HS-5 (cell line): ENCODE results near the gene CDYL2.
"Not testable (repeated sequence)": the region's sequence is repeated elsewhere in the genome, so short reads cannot be mapped to it uniquely, and the experiment has no call there.

Experiments
- DNase-seq: peaks from one replicate; pipeline ENCODE4 v3.0.0-alpha.2; 2012; ENCODE audit warnings: low read depth

The CDYL2 gene

DNA sequence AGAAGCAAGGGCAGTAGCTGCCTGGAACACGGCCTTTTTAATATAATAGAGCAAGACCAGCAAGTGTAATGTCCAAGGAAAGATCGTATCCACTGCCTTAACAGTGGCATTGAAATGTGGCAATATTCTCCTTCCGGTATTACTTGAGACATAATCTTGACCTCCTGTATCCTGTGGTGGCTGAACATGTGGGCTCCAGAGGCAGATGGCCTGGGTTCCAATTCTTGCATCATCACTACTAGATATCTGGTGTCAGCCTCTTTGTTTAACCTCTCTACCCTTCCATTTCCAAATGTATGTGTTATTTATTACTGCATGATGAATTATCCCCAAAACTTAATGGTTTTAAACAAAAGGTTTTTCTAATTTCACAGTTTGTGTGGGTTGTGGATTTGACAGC is 3.5 kb upstream of the CDYL2 start:
- DNase-seq: no peak

DNA sequence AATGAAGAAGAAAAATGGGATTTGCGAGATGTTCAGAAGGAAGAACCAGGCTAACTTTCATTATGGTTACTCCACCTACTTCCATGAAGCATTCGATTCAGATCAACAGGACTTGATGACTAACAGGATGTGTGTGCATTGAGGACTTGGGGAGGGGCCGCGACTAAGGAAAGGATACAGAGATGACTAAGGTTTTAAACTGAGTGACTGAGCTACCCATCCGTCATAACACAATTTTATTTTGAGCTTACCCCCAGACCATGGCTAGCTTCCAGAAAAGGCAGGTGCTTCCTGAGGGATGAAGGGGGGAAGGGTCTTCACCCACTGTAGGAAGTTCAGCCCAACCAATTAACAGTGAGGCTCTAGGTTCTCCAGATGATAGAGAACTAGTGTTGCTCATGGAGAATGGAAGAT is 2.5 kb upstream of the CDYL2 start:
- DNase-seq: peak; percentile 33

DNA sequence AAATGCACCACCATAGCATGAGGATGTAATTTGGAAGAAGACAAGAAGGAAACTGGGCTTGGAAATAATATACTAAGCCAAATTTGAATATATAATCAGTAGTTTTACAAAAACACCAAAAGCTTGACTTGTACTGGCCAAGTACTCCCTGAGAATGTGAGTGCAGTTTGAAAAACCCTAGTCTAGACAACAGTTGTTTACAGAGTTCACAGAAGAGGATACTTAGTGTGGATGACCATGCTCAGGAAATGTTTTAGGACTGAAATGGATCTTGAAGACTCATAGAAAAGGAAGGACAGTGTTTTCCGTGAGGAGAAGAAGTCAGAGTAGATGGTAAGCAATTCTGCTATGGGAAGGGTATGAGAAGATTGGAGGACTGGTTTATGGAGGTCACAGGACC is 1.9 kb upstream of the CDYL2 start:
- DNase-seq: no peak

DNA sequence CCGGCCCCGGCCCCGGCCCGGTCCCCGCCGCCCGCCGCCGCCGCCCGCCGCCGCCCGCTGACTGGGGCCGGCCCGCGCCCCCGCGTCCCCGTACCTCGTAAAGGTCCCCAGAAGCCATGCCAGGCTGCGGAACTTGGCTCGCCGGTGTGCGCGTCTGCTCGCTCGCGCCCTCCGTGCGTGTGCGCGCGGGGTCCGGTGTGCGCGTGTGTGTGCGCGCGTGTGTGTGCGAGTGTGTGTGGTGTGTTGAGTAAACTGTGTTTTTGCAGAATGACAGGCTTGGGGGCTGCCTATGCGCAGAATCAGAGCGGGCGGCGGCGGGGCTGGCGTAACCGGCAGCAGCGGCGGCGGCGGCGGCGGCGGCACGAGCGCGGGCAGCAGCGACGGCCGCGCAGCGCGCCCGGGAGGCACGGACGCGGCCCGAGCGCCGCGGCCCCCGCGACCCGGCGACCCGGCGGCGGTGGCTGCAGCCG is 307 bp downstream of the CDYL2 start:
- DNase-seq: no peak

DNA sequence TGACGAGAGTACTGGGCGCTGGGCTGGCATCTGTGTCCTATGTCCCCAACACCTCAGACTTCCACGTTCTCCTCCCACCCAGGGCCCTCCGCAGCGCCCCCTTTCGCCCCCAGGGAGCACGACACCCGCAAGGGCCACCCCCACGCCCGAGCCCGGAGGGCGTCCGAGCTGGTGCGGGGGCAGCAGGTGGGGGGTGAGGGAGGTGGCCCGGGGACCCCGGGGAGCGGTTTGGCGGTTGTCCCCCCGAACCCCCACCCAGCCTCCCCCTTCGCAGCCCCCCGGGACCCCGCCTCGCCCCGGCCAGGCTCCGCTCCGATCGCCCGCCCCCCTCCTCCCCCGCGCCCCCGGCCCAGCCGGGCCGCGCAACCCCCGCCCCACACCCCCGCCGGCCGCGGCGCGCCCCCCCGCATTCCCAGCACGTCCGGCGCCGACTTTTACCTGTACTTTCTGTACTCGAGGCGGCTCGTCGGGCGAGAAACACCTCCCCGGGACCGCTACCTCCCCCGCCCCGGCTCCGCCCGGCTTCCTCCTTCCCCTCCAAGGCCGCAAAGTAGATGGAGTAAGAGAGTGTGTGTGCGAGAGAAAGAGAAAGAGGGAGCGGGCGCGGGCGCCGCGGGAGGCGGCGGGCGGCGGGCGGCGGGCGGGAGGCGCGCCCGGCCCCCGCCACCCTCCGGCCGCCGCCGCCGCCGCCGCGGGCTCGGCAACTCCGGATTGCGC is 901 bp downstream of the CDYL2 start:
- no peak for DNase-seq

DNA sequence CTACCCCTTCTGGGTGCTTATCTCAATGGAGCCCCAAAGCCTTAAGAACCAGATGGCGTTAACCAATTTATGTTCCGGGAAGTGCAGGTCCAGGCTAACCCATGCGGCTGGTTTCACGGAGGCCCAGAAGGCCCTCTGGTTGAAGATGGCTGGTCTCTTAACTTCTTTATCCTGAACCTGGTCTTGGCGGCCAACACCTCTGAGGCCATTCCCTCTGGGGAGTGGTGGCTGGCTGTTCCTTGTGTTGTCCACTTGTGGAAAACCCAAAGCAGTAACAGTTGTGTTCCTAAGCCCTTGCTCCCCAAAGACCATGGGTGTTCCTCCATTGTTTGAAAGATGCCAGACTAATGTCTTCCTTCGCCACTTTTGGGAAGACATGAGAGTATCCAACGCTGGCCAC is 1.5 kb downstream of the CDYL2 start:
- no peak for DNase-seq

DNA sequence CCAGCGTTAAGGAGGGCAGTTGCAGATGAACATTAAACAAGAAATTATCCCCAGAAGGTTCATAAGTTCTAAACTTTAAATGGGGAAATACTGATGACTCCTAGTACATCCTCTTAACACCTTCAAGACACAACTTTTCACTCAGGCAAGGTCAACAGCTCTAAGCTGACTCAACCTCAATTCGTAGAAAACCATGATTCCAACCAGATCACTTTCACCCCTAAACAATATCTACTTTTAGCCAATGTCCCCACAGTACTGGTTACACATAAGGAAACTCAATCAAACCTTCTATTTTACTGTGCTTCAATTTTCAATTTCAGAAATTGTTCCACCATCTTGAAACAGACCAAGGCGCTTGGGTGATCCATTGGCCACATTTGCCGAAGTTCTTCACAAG is 2.3 kb downstream of the CDYL2 start:
- no peak for DNase-seq

DNA sequence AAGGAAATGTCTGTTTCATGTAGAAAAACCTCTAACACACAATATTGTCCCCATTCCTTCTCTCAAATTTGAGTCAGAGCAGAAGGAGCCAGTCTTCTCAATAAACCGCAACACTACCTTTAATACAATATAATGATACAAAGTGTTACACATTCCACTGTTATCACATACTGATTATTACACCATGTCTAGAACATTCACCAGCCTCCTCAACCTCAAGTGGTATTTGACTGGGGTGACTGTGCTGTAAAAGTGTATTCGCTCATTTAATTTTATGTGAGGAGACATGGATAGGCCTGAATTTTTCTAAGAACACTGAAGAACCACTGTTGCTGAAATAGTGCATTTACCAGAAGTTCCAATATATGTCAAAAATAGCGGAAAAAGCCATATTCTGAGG is 10.3 kb downstream of the CDYL2 start:
- no peak for DNase-seq

DNA sequence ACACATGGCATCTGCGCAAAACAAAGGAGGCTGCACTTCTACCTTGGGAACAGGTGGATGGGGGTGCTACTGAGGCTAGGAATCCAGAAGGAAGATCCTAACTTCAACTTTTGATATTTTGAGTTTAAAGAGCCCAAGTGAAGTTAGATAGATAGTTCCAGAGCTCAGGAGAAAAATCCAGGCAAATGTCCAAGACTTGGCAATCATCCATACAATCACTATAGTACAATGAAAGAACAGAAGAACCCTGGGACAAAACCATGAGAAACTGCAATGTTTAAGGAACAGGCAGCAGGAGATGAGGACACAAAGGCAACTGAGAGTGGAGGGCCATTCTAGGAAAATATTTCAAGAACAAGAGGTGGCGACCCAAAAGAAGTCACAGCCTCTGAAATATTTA is 12.4 kb downstream of the CDYL2 start:
- no peak for DNase-seq

DNA sequence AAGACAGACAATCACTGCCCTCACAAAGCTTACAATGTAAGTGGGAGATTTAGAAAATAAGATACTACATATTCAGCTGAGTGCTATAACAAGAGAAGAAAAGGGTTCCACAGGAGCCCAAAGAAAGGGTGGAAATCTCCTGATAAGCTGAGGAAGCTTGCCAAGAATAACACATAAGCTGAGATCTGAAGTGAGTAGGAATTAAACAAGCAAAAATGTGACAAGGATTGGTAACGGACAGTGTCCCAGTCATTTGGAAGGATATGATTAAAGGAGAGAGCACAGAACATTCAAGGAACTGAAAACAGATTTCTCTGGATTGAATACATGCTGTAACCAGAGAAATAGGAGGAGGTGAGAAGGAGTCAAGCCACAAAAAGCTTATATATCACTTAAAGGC is 13.0 kb downstream of the CDYL2 start:
- DNase-seq: no peak

DNA sequence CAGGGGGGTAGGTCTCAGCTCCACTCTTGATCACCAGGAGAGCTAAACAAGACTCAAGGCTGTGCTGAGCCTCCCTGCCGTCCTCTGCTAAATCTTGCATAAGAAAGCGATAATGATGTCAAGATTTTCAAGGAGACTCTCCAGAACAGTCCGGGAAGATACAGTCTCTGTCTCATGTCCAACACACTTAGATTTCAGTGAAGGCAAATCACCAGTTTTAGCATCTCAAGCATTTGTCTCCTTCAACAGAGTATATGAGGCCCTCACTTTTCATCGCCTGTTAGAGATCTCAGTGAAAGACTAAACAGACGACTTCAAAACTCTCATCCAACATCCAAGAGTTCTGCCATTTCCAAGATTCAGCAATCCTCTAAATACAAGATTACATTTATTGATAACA is 13.6 kb downstream of the CDYL2 start:
- no peak for DNase-seq

DNA sequence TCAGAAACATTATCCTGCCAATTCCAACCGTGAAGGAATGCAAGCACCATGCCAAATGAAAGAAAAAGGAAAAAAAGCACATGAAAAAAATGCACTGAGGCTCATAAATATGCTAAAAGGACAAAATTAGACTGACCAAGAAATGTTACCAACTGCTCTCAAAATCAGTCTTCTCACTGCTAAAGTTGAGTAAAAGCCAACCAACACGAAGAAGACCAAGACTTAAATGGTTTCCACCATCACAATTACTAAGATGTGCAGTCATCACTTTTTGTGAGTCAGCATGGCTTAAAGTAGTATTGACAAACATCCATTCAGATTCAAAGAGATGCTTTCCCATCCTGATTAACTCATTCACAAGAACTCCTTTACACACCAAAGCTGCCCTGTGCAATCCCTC is 16.4 kb downstream of the CDYL2 start:
- DNase-seq: no peak

DNA sequence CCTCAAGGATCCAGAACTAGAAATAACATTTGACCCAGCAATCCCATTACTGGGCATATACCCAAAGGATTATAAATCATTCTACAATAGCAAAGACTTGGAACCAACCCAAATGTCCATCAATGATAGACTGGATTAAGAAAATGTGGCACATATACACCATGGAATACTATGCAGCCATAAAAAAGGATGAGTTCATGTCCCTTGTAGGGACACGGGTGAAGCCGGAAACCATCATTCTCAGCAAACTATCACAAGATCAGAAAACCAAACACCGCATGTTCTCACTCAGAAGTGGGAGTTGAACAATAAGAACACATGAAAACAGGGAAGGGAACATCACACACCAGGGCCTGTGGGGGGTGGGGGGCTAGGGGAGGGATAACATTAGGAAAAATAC is 17.8 kb downstream of the CDYL2 start:
- not testable (repeated sequence) for DNase-seq

DNA sequence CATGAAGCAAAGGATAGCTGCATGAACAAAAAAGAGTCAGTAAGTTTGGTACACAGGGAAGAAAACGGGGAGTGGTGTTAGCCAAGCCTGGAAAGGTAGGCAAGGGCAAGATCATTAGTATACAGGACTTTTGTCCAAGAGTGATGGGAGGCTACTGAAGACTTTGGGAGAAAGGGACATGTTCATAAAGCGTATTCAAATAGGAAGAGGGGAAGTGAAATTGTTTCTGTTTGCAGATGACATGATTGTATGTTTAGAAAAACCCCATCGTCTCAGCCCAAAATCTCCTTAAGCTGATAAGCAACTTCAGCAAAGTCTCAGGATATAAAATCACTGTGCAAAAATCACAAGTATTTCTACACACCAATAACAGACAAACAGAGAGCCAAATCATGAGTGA is 19.4 kb downstream of the CDYL2 start:
- no peak for DNase-seq

DNA sequence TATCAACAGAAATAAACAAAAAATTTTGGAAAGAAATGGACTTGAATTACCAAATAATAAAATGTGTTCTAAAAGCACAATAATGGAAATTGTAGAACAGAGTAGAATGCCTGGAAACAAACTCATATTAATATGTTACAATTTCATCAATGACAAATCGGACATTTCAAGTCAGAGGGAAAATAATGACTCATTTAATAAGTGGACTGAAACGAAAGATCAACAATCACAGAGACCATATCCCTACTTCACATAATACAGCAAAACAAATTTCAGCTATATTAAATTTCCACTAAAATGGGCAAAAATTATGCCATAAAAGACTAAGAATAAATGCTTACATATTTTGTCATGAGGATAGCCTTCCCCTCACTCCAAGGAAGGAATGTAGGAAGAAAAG is 25.7 kb downstream of the CDYL2 start:
- DNase-seq: no peak

DNA sequence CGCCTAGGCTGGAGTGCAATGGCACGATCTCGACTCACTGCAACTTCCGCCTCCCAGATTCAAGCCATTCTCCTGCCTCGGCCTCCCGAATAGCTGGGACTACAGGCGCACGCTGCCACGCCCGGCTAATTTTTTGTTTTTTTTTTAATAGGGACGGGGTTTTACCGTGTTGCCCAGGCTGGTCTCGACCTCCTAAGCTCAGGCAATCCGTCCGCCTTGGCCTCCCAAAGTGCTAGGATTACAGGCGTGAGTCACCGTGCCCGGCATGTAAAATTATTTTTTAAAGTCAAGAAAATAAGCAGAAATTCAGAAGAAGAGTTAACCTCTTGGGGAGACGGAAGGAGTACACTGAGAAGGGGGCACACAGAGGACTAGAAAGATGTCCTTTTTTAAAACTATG is 27.5 kb downstream of the CDYL2 start:
- DNase-seq: no peak

DNA sequence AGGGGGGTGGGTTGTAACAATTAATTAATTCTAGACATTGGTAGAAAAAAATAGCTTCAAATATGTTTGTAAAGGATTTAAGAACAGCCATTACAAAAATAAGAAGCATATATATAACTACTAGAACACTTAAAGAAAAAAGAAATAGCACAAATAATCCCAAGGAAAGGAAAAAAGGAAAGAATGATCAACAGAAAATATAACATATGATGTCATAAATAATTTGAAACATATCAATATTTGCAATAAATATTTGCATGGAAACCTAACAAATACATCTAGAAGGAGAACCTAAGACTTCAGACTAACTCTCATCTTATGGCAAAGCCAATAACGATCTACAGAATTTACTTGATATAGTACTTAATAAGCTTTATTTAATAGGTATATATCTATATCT is 28.9 kb downstream of the CDYL2 start:
- no peak for DNase-seq

DNA sequence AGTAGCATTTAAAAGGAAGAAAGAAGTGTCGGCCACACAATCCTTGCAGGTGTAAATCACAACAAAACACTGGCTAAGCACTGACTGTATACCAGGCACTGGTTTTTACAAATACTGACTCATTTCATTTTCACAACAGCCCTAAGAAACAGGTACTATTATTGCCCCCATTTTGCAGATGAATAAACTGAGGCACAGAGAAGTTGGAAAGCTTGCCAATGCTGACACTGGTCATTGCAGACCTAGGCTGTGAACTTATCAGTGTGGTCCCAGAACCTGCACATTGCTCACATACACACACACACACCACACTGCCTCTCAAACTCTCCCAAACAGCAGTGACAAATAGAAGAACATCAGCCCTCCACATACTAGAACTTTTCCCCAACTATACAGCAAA is 37.6 kb downstream of the CDYL2 start:
- no peak for DNase-seq

DNA sequence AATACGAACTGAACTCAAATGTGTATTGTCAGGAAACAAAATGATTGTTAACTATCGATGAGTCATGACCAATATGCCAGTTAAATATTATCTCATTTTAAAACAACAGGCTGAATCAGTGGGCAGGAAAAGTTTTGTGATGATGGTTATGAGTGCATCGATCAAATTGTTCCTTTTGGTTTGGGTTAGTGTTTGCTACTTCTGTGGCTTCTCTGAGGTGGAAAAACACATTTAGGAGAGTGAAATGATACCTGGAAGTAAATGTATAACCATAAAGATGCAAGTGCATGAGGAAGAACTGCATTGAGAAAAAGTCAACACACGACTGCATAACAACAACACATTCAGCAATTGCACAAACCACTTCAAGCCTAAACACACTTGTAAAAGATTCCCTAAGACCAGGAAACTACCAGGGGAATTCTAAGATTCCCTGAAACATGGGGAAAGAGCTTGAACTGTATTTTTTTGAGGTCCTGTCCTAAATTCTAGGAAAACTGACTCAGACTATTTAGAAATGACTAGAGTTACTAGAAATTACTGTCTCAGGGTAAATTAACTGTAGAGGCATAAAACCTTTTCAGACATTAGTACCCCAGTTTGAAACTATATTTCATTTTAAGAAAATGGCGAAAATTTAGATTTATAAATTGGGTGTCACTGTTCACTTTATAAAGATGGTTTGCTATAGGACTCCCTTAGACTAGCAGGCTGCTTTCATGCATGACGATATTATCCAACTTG is 44.8 kb downstream of the CDYL2 start:
- DNase-seq: no peak

DNA sequence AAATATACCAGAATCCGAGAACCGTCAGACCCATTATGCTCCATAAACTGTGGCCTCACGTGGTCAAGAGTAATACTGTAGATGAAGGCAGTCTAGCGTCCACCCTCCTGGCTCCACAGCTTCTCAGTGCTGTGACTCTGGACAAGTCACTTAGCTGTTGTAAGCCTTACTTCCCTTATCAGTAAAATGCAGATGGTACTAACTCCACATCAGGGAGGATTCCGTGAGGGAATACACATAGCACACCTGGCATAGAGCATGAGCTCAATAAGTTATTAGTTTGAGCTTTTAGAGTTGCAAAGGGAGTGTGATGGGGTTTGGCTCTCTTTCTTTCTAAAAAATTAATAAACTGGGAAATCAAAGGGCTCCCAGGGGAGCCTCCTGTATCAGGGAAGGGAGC is 49.9 kb downstream of the CDYL2 start:
- no peak for DNase-seq

DNA sequence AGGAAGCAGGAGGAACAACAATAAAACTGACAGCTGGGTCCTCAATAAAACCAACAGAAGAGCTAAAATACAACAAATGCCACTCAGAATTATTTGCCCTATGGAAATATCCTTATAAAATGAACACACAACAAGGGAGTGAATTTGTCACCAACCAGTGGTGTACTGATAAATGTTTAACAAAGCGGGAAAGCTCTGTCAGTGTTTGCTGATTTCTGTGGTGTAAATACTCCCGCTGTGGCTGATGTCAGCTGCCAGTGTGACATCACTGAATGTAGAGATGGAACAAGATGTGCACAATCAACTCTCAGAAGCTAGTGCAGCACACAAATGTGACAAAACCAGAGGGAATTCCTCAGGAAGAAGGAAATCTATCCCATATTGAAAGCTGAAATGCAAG is 51.9 kb downstream of the CDYL2 start:
- no peak for DNase-seq

DNA sequence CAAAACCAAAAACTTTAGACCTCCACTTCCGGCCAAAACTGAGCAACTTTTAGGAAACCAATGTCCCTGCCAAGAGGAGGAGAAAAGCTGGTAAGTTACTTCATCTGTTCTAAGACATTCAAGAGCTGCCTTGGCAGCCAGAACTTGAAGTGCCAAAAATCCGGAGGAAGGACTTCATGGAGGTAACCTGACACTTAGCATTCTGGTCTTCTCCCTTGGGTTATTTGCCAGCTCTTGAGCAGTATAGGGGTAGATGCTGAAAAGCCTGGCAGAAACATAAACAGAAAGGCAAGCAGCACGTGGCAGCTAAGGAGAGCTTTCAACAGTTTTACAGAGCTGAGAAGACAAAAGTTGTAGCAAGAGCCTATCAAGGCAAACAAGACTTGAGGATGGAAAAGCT is 53.2 kb downstream of the CDYL2 start:
- DNase-seq: no peak

DNA sequence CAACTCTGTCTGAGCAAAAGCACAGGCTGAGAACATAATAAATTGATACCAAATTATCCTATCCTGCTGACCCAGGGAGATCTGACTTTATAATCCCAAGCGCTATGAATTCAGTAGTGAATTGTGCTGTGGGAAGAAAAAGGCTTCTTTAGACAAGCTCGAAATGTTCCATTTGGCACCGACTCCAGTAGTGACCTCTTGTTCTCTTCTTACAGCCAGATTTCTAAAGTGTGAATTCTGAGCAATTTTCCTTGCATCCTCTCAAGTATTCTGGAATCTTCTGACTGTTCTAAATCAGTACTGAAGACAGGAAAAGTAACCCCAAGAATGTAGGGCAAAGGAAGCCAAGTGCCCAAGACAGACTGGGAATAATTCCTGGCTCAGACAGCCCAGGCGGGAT is 58.2 kb downstream of the CDYL2 start:
- DNase-seq: no peak

DNA sequence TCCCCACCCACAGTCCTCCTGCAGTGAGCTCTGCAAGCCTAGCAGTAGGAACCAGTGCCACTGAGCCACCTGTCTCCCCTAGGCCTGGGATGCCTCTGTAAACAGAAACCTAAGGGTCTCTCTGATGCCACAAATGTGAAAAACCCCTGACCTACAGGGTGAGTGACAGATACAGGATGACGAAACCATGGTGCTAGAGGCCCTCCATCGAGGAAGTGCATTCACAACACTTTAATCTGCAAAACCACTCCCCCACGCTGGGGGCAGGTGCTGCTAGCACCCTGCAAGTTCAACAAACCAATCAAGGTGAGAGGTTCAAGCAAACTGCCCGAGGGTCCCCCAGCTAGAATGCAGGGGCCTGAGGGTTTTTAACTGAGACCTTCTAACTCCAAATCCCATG is 59.5 kb downstream of the CDYL2 start:
- DNase-seq: no peak
